Astrocyte of the cerebellum (primary cell): ENCODE data around the gene SRSF3.
"Not testable (repeated sequence)": the region's sequence is repeated elsewhere in the genome, so short reads cannot be mapped to it uniquely, and the experiment has no call there.

ENCODE experiments used
- DNase-seq: peaks from one replicate; pipeline ENCODE4 v3.0.0-alpha.2; 2011; ENCODE audit warnings: low read depth
- H3K4me3 ChIP-seq: 2 replicates; pipeline ENCODE4 v1.5.1; 2011; ENCODE audit warnings: mild to moderate bottlenecking, low read depth, low read length, moderate library complexity
- in situ Hi-C: cut with HindIII; loops from 2 replicates; pipeline ENCODE4 v1.10.0; 2017; ENCODE audit warnings: low sequenced_read_pairs
- TF ChIP-seq, protein P1 (sequence below): IDR thresholded peaks from 2 replicates; pipeline ENCODE4 v1.5.1; 2012; ENCODE audit warnings: low read length, low read depth, moderate library complexity, mild to moderate bottlenecking; ENCODE audit errors: missing control alignments

SRSF3 gene

DNA sequence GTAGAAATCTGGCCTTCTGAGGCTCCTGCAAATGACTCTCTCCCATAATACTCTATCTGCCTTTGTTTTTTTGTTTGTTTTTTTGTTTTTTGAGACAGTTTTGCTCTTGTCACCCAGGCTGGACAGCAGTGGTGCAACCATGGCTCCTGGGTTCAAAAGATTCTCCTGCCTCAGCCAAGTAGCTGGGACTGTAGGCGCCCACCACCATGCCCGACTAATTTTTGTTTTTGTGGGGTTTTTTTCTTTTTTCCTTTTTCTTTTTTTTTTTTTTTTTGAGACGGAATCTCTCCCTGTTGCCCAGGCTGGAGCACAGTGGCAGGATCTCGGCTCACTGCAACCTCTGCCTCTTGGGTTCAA is 30.3 kb upstream of the SRSF3 start:
- H3K4me3 ChIP-seq = no peak overlapping the region
- in situ Hi-C loops = loop anchor here (5.0 kb wide), 1 partner anchor 33 kb away; no protein-coding TSS in a partner anchor
- DNase-seq = no peak
- TF ChIP-seq, protein P1, sequence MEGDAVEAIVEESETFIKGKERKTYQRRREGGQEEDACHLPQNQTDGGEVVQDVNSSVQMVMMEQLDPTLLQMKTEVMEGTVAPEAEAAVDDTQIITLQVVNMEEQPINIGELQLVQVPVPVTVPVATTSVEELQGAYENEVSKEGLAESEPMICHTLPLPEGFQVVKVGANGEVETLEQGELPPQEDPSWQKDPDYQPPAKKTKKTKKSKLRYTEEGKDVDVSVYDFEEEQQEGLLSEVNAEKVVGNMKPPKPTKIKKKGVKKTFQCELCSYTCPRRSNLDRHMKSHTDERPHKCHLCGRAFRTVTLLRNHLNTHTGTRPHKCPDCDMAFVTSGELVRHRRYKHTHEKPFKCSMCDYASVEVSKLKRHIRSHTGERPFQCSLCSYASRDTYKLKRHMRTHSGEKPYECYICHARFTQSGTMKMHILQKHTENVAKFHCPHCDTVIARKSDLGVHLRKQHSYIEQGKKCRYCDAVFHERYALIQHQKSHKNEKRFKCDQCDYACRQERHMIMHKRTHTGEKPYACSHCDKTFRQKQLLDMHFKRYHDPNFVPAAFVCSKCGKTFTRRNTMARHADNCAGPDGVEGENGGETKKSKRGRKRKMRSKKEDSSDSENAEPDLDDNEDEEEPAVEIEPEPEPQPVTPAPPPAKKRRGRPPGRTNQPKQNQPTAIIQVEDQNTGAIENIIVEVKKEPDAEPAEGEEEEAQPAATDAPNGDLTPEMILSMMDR = no peak

DNA sequence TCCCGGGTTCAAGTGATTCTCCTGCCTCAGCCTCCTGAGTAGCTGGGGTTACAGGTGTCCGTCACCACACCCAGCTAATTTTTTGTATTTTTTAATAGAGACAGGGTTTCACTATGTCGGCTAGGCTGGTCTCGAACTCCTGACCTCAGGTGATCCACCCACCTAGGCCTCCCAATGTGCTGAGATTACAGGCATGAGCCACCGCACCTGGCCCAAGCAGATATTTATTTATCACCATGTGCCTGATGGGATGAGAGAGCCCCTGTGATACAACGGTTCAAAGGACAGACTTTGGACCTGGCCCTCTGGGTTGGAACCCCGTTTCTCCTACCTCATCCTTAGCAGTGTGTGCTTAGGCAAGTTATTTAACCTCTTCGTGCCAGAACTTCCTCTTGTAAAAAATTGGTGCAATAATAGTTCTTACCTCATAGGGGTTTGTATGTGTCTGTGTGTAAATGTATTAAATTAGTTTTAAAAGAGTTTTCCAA is 27.7 kb upstream of the SRSF3 start:
- no peak overlapping the region for H3K4me3 ChIP-seq
- TF ChIP-seq, protein P1 = no peak
- in situ Hi-C loops = no loop called here
- no peak for DNase-seq

DNA sequence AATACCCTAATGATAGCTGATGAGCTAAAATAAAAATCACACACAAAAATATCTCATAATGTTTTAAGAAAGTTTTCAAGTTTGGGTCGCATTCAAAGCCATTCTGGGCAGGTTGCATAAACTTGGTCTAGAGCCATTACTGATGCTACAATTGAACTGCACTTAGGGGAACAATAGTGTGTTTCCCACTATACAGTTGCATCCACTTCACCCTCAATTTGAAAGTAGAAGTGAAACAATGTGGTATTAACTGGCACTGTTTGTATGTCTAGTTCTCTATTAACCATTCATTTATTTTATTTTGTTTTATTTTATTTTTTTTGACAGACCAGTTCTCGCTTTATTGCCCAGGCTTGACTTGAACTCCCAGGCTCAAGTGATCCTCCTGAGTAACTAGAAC is 23.9 kb upstream of the SRSF3 start:
- no peak for DNase-seq
- no peak overlapping the region for H3K4me3 ChIP-seq
- in situ Hi-C loops = no loop called here
- TF ChIP-seq, protein P1 = no peak

DNA sequence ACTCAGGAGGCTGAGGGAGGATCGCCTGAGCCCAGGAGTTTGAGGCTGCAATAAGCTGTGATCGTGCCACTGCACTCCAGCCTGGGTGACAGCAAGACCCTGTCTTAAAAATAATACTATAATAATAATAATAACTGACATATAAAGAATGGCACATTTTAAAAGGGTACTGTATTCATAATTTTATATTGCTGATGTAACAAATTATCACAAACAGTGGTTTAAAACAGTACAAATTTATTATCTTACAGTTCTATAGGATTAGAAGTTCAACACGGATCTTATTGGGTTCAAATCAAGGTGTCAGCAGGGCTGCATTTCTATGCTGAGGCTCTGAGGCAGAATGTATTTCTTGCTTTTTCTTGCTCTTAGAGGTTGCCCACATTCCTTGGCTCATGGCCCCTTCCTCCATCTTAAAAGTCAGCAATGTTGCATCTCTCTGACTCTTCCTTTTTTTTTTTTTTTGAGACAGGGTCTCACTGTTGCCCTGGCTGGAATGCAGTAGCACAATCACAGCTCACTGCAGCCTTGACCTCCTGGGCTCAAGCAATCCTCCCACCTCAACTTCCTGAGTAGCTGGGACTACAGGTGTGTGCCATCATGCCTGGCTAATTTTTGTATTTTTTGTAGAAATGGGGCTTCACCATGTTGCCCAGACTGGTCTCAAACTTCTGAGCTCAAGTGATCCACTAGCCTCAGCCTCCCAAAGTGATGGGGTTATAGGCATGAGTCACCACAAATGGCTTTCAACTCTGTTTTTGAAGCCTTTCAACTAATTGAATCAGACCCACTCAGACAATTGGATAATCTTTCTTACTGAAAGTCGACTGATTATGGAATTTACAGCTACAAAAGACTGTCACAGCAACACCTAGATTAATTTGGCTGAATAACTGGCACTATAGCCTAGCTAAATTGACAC is 22.8 kb upstream of the SRSF3 start:
- no peak for DNase-seq
- TF ChIP-seq, protein P1 = no peak
- no peak overlapping the region for H3K4me3 ChIP-seq
- in situ Hi-C loops = no loop called here

DNA sequence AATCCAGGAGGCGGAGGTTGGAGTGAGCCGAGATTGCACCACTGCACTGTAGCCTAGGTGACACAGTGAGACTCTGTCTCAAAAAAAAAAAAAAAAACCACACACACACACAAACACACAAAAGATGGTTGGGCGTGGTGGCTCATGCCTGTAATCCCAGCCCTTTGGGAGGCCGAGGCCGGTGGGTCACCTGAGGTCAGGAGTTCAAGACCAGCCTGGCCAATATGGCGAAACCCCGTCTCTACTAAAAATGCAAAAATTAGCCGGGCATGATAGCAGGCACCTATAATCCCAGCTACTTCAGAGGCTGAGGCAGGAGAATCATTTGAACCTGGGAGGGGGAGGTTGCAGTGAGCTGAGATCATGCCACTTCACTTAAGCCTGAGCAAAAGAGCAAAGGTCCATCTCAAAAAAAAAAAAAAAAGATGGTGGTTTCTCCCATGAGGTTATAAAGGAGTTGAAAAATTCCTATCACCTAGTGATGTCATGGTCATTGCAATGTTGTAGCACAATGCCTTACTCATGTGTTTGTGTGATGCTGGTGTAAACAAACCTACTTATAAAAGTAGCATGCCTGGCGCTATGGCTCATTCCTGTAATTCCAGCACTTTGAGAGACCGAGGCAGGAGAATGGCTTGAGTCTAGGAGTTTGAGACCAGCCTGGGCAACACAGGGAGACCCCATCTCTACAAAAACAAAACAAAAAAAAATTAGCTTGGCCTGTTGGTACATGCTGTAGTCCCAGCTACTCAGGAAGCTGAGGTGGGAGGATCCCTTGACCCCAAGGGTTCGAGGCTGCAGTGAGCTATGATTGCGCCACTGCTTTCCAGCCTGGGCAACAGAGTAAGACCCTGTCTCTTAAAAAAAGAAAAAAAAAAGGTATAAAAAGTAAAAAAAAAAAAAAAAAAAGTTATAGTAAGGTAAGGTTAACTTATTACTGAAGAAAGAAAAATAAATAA is 21.5 kb upstream of the SRSF3 start:
- in situ Hi-C loops, DNase-seq, H3K4me3 ChIP-seq: not testable (repeated sequence)

DNA sequence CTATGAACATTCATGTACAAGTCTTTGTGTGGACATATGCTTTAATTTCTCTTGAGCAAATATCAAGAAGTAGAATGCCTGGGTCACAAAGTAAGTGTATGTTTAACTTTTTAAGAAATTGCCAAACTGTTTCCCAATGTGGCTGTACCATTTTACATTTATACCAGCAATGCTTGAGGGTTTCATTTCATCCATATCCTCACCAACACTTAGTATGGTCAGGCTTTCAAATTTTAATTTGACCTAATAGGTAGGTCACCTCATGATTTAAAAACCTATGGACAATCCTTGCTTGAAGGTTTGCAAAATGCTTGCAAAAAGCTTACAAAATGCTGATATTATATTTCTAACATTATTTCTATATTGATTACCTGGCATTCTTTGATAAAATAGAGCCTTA is 19.5 kb upstream of the SRSF3 start:
- H3K4me3 ChIP-seq = no peak overlapping the region
- in situ Hi-C loops = no loop called here
- DNase-seq = no peak
- TF ChIP-seq, protein P1 = no peak
